CD4-positive, CD25-positive, alpha-beta regulatory T cell (primary cell): ENCODE data around the gene DFFA. TPM values are rescaled to one million over a fixed set of nuclear protein-coding genes. Genes with fewer than 3 reads are reported as not detected.
"Not testable (repeated sequence)": the region's sequence is repeated elsewhere in the genome, so short reads cannot be mapped to it uniquely, and the experiment has no call there.

Experiments used
- ATAC-seq, 2 donors: fragments of 150-1000 bp; cut with Tn5 transposase; one replicate each; pipeline ENCODE4 v1.10.0; 2021; ENCODE audit warnings: low read depth in 2 of 2, moderate number of reproducible peaks in 2 of 2, moderate library complexity in 1 of 2
- DNase-seq, 3 donors: peaks; one replicate each; pipeline versions ENCODE4 v3.0.0 to v3.0.0-alpha.2; 2012 to 2022; ENCODE audit warnings: mixed read lengths in 1 of 3
- H3K27ac ChIP-seq: one replicate; pipeline ENCODE4 v1.7.0; 2013; ENCODE audit warnings: mild to moderate bottlenecking, low read length; ENCODE audit not compliant: insufficient read depth, poor library complexity, severe bottlenecking
- H3K27me3 ChIP-seq: one replicate; pipeline ENCODE4 v1.7.0; 2013; ENCODE audit warnings: low read length; ENCODE audit not compliant: control insufficient read depth, insufficient read depth
- H3K36me3 ChIP-seq: one replicate; pipeline ENCODE4 v1.7.0; 2013; ENCODE audit warnings: mild to moderate bottlenecking, low read length, moderate library complexity; ENCODE audit not compliant: control insufficient read depth, insufficient read depth
- H3K4me1 ChIP-seq: 2 replicates; pipeline ENCODE4 v1.7.0; 2013; ENCODE audit warnings: mild to moderate bottlenecking, low read length; ENCODE audit not compliant: insufficient read depth, control insufficient read depth, poor library complexity, severe bottlenecking
- H3K4me3 ChIP-seq: one replicate; pipeline ENCODE4 v1.7.0; 2013; ENCODE audit warnings: low read depth, mild to moderate bottlenecking, low read length, moderate library complexity
- H3K9me3 ChIP-seq, 2 experiments: 1 replicate in 1 of 2; 2 replicates in 1 of 2; pipeline ENCODE4 v1.7.0; 2013; ENCODE audit warnings: low read length in 2 of 2, mild to moderate bottlenecking in 1 of 2, moderate library complexity in 1 of 2; ENCODE audit not compliant: control insufficient read depth in 2 of 2
- H3K27ac Mint-ChIP-seq, 3 donors: one replicate each; pipeline ENCODE4 v1.8.0; 2020 to 2022; ENCODE audit warnings: mild to moderate bottlenecking in 3 of 3, mixed read lengths in 3 of 3, moderate library complexity in 2 of 3
- H3K27me3 Mint-ChIP-seq: one replicate; pipeline ENCODE4 v1.8.0; 2022; ENCODE audit warnings: mild to moderate bottlenecking, mixed read lengths
- H3K36me3 Mint-ChIP-seq: one replicate; pipeline ENCODE4 v1.8.0; 2020; ENCODE audit warnings: mixed read lengths
- H3K4me1 Mint-ChIP-seq, 4 donors: one replicate each; pipeline ENCODE4 v1.8.0; 2020 to 2022; ENCODE audit warnings: mixed read lengths in 4 of 4, mild to moderate bottlenecking in 1 of 4
- H3K4me3 Mint-ChIP-seq, 4 donors: one replicate each; pipeline ENCODE4 v1.8.0; 2020 to 2022; ENCODE audit warnings: mild to moderate bottlenecking in 4 of 4, mixed read lengths in 4 of 4, moderate library complexity in 3 of 4
- H3K9me3 Mint-ChIP-seq, 7 donors: one replicate each; pipeline ENCODE4 v1.8.0; 2020 to 2022; ENCODE audit warnings: mixed read lengths in 7 of 7, mild to moderate bottlenecking in 3 of 7, moderate library complexity in 2 of 7
- polyA plus RNA-seq, 4 donors: library from polyadenylated mRNA; unstranded; fragments of 300-500 nt; fragmentation: Illumina TruSeq; gene quantifications; one replicate each; pipeline ENCODE4 v1.2.3, GENCODE V29; 2021
- total RNA-seq: library from RNA; stranded (reverse); gene quantifications from one replicate; pipeline ENCODE4 v1.2.3, GENCODE V29; 2022

DFFA gene
- total and polyA plus RNA-seq, 5 donors from 2014 or later: 16.3 to 21.4 (median 19.2) TPM

DNA sequence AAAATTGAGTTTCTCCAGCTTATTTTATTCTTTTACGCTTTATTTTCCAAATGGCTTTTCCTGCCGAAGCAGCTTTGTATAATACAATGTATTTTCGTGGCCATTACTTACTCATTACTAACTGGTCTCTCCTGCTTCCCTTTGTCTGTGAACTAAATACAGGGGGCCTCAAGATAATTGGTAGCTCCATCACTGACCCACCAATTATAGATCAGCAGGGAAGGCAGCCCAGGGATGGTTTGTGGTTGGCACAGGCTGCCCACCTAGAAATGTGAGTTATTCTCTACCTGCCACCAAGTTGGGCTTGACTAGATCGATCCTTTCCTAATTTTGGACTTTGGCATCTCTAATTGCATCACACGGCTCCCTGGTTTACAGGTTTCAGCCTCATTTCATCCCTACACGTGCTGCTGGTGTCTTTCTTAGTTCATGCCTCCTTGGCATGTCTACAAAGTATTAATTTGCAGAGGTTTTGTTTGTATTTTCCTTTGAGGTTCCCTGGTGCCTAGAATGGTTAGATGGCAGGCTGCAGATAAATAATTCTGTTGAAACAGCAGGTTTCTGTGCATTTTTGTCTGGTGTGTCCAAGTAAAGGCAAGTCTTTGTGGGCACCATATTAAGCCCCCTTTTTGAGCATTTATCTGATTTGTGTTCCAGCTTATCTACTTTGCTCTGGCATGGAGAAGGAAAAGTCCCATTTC lies 37.6 kb upstream of the DFFA start:
- peak overlapping the region; percentile 73 for H3K4me3 ChIP-seq

DNA sequence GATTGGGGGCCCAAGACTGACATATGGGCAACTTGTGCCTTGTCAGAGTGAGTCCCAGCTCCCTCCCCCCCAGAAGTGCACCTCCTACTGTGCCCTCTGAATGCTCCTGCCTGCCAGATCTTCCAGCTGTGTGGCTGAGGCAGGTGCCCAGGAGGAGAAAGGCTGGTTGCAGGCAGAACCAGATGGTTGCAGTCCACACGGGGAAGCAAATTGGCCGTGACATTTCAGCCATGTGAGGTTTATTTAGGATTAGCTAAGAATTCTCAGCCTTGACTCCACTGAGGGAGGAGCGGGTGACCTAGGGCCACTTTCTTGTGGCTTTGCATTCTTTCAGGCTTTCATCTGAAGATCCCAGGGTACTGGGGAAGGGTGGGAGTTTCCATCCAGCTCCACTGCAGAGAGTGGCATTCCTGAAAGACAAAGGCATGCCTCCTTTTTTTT lies 36.2 kb upstream of the DFFA start:
- H3K9me3 Mint-ChIP-seq: no peaks in the 10 kb centered on the region
- no peaks in the 10 kb centered on the region for H3K9me3 ChIP-seq
- no peak overlapping the region for H3K4me3 Mint-ChIP-seq
- no peaks in the 10 kb centered on the region for H3K27me3 ChIP-seq
- no peaks in the 10 kb centered on the region for H3K36me3 ChIP-seq
- no peak overlapping the region for H3K27ac ChIP-seq
- H3K27me3 Mint-ChIP-seq: no peaks in the 10 kb centered on the region
- peaks cover 2% of the 10 kb centered on the region for H3K36me3 Mint-ChIP-seq
- H3K27ac Mint-ChIP-seq: peak overlapping the region; percentile 40 to 49 (median 46)
- H3K4me1 ChIP-seq: peaks cover 50% of the 10 kb centered on the region
- ATAC-seq: no peak
- no peak for DNase-seq
- no peak overlapping the region for H3K4me3 ChIP-seq
- H3K4me1 Mint-ChIP-seq: peaks cover 23 to 55% (median 42%) of the 10 kb centered on the region in 4 donors

More for the DNA sequence above, 37.6 kb upstream of the DFFA start:
- H3K27me3 ChIP-seq: no peaks in the 10 kb centered on the region
- Mint-ChIP-seq H3K27me3 (no peaks in the 10 kb centered on the region), H3K36me3 (peaks cover 2% of the 10 kb centered on the region), H3K9me3 (no peaks in the 10 kb centered on the region), H3K4me1 (peaks cover 36 to 69% (median 47%) of the 10 kb centered on the region in 4 donors), H3K27ac (peak overlapping the region; percentile 89 to 94 (median 89)), H3K4me3 (peak overlapping the region; percentile 36 to 85 (median 70))
- peaks cover 65% of the 10 kb centered on the region for H3K4me1 ChIP-seq
- H3K9me3 ChIP-seq: no peaks in the 10 kb centered on the region
- ATAC-seq: no peak
- no peak for DNase-seq
- peak overlapping the region; percentile 87 for H3K27ac ChIP-seq
- H3K36me3 ChIP-seq: no peaks in the 10 kb centered on the region

DNA sequence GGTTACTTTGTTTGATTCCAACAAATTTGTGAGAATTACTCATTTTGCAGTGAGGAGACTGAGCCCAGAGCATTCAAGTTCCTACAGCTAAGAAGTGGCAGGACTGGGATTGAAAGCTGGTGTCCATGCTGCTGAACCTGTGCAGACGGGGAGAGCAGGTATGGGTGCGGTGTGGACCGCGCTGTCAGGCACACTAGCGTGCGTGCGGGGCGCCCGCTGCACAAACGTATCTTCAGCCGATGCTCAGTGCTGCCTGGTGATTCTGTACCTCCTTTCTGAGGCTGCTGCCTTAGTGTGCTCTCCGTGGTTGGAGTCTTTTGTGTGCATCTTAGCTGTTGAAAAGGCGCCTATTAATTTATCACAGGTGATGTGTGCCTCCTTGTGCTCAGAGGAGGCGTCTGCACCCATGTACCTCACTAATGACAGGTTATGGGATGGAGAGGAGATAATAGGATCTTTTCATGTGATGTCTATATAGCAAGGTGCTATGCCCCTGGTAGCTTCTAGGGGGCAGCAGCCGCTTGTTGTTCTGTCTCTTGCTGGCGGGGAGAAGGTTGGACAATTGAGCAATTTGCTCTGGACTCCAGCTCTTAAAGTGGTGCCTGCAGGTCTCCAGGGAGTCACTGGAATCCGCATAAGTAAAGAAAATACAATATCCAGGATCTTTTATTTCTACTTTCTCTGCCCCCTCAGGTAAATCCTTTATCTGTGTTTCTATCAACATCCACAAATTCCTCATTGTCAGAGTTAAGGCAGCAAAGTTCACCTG lies 35.0 kb upstream of the DFFA start:
- Histone ChIP-seq H3K36me3 (no peaks in the 10 kb centered on the region), H3K27ac (no peak overlapping the region), H3K4me1 (peaks cover 44% of the 10 kb centered on the region), H3K9me3 (no peaks in the 10 kb centered on the region), H3K4me3 (no peak overlapping the region), H3K27me3 (no peaks in the 10 kb centered on the region)
- Mint-ChIP-seq H3K9me3 (no peaks in the 10 kb centered on the region), H3K4me1 (peaks cover 17 to 45% (median 38%) of the 10 kb centered on the region in 4 donors), H3K27ac (peak overlapping the region; percentile 35 to 90 (median 37)), H3K36me3 (peaks cover 2% of the 10 kb centered on the region), H3K4me3 (peak overlapping the region in 2 of 4 donors; percentile 62 to 83), H3K27me3 (no peaks in the 10 kb centered on the region)
- DNase-seq: peak; percentile 43 to 67 (median 50)
- ATAC-seq: peak; percentile 19 to 37

DNA sequence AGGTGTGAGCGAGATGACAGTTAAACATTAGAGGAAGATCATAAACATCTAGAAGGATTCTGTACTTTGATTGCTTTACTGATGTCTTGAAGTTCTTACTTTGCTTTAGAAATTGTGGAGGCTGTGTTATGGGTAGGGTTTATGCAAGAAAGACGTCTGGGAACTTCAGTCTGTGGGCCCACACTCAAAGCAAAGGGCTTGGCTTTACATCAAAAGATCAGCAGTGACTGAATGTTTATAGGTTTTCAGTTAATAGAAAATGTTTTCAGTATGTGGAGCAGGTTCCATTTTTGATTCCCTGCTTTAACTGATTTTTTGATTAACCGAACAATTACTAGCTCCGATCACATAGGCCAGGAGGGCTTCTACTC lies 34.3 kb upstream of the DFFA start:
- H3K4me1 Mint-ChIP-seq: peaks cover 22 to 47% (median 42%) of the 10 kb centered on the region in 4 donors
- H3K27me3 Mint-ChIP-seq: no peaks in the 10 kb centered on the region

DNA sequence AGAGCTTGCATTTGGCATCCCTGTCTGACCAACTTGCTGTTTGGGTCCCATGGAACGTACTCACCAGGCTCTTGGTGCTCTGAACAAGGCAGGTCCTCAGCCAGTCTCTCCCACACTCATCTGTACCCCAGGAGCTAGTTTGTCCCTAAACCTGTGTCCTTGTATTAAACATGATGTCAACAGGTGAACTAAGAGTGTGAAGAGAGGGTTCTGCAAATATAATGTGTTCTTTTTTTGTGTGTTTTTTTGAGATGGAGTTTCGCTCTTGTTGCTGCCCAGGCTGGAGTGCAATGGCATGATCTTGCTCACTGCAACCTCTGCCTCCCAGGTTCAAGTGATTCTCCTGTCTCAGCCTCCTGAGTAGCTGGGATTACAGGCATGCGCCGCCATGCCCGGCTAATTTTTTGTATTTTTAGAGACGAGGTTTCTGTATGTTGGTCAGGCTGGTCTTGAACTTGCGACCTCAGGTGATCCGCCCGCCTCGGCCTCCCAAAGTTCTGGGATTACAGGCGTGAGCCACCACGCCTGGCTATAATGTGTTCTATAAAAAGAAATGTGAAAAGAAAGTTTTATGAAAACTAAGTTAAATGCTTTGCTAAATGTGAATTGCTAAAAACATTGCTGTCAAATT lies 33.8 kb upstream of the DFFA start:
- H3K27ac ChIP-seq, H3K9me3 Mint-ChIP-seq, H3K4me3 ChIP-seq, H3K36me3 ChIP-seq, H3K36me3 Mint-ChIP-seq, DNase-seq, ATAC-seq, H3K27me3 Mint-ChIP-seq, H3K27me3 ChIP-seq, H3K9me3 ChIP-seq: not testable (repeated sequence)
- Mint-ChIP-seq H3K4me3 (peak overlapping the region in 1 of 4 donors; percentile 21), H3K27ac (peak overlapping the region in 2 of 3 donors; percentile 38 to 46), H3K4me1 (peaks cover 22 to 42% (median 37%) of the 10 kb centered on the region in 4 donors)
- H3K4me1 ChIP-seq: peaks cover 41% of the 10 kb centered on the region

More for the DNA sequence above, 34.3 kb upstream of the DFFA start:
- peaks cover 2% of the 10 kb centered on the region for H3K36me3 Mint-ChIP-seq
- peak overlapping the region in 1 of 4 donors; percentile 21 for H3K4me3 Mint-ChIP-seq
- no peak for ATAC-seq
- H3K27ac Mint-ChIP-seq: peak overlapping the region in 2 of 3 donors; percentile 32 to 46
- no peak for DNase-seq
- peaks cover 44% of the 10 kb centered on the region for H3K4me1 ChIP-seq
- no peak overlapping the region for H3K27ac ChIP-seq
- no peaks in the 10 kb centered on the region for H3K9me3 ChIP-seq
- H3K36me3 ChIP-seq: no peaks in the 10 kb centered on the region
- no peak overlapping the region for H3K4me3 ChIP-seq
- H3K27me3 ChIP-seq: no peaks in the 10 kb centered on the region
- no peaks in the 10 kb centered on the region for H3K9me3 Mint-ChIP-seq

DNA sequence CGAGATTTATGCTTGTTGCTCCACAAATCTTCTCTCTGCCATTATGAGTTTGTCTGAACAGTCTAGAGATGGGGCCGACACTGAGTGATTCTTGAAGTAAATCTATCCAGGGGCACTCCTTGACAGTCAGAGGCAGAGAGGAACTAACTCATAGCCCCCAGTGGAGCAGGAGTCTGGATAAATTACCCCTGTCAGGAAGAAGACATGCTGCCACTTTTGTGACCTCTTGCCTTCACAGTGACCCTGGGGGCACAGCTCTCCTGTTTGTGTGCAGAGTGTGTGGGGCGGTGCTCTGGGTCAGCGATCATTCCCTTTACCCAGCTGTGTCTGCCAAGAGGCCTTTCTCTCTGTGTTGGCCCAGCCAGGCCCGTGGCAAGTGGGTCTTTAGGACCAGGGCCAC lies 31.9 kb upstream of the DFFA start:
- no peak overlapping the region for H3K4me3 Mint-ChIP-seq
- H3K27me3 Mint-ChIP-seq: no peaks in the 10 kb centered on the region
- Histone ChIP-seq H3K36me3 (no peaks in the 10 kb centered on the region), H3K27ac (no peak overlapping the region), H3K27me3 (no peaks in the 10 kb centered on the region), H3K4me3 (no peak overlapping the region), H3K4me1 (peaks cover 24% of the 10 kb centered on the region), H3K9me3 (no peaks in the 10 kb centered on the region)
- no peak overlapping the region for H3K27ac Mint-ChIP-seq
- H3K9me3 Mint-ChIP-seq: no peaks in the 10 kb centered on the region
- H3K4me1 Mint-ChIP-seq: peaks cover 17 to 40% (median 24%) of the 10 kb centered on the region in 4 donors
- ATAC-seq (no peak), DNase-seq (no peak)
- peaks cover 2% of the 10 kb centered on the region for H3K36me3 Mint-ChIP-seq

DNA sequence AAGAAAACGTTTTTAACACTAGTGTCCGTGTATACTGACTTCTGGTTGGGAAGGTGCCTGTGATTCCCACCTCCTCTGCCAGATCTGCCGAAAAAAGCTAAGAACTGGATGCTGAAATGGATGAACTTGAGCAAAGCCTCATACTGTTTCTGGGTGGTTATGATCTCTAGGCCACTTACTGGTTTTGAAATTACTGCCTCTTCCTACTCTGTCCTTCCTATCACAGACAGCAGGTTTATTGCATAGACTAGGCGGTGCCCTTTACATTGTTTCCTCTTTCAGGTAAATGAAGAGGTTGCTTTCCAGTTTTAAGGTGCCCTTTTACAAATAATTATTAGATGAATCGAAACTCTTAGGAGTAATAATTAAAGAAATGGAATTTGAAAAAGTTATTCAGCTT lies 29.9 kb upstream of the DFFA start:
- peaks cover 14 to 49% (median 33%) of the 10 kb centered on the region in 4 donors for H3K4me1 Mint-ChIP-seq
- peak overlapping the region; percentile 17 to 85 (median 84) for H3K27ac Mint-ChIP-seq
- H3K27ac ChIP-seq: no peak overlapping the region
- no peaks in the 10 kb centered on the region for H3K27me3 ChIP-seq
- H3K27me3 Mint-ChIP-seq: no peaks in the 10 kb centered on the region
- DNase-seq: peak in 1 of 3 donors; percentile 37
- peaks cover 15% of the 10 kb centered on the region for H3K4me1 ChIP-seq
- H3K36me3 Mint-ChIP-seq: peaks cover 7% of the 10 kb centered on the region
- H3K9me3 ChIP-seq: no peaks in the 10 kb centered on the region
- peak overlapping the region; percentile 21 for H3K4me3 ChIP-seq
- H3K9me3 Mint-ChIP-seq: no peaks in the 10 kb centered on the region
- no peak for ATAC-seq
- no peaks in the 10 kb centered on the region for H3K36me3 ChIP-seq
- H3K4me3 Mint-ChIP-seq: peak overlapping the region in 3 of 4 donors; percentile 17 to 73 (median 70)
